NT2/D1 (cell line): ENCODE measurements around the gene TUFT1.

Source experiments
- SUZ12 ChIP-seq: IDR thresholded peaks from 2 replicates; pipeline ENCODE4 v1.6.1; 2011; ENCODE audit not compliant: insufficient read length, insufficient read depth; ENCODE audit errors: extremely low read depth
- ZNF274 ChIP-seq: IDR thresholded peaks from 2 replicates; pipeline ENCODE4 v1.6.1; 2011; ENCODE audit warnings: mild to moderate bottlenecking, low read depth, low read length

- TF ChIP-seq ZNF274 = no peak
- TF ChIP-seq SUZ12 = no peak
Observed at GRCh38 chr1:151511636-151512215, 28.4 kb upstream of the TUFT1 start.
